Kidney (tissue), 14 donors: ENCODE measurements around the gene FYB1. TPM values are rescaled to one million over a fixed set of nuclear protein-coding genes. Genes with fewer than 3 reads are reported as not detected.
"Not testable (repeated sequence)": the region's sequence is repeated elsewhere in the genome, so short reads cannot be mapped to it uniquely, and the experiment has no call there.

Source experiments
- DNase-seq, 5 donors: peaks; one replicate each; pipeline ENCODE4 v3.0.0-alpha.2; 2013 to 2020
- FAIRE-seq: peaks from 2 replicates; lab custom pipeline; 2012; peaks lifted over from hg19 to GRCh38; lab: Jason Lieb, UNC
- H3K27ac ChIP-seq, 2 donors: one replicate each; pipeline ENCODE4 v1.7.0; 2013; ENCODE audit warnings: low read depth in 2 of 2, low read length in 2 of 2, inconsistent platforms in 1 of 2
- H3K27me3 ChIP-seq: one replicate; pipeline ENCODE4 v1.7.1; 2013; ENCODE audit warnings: low read length, inconsistent platforms; ENCODE audit not compliant: control insufficient read depth, insufficient read depth
- H3K36me3 ChIP-seq, 3 donors: one replicate each; pipeline versions ENCODE4 v1.7.0 to v1.7.1; 2013; ENCODE audit warnings: low read length in 3 of 3, control low read depth in 1 of 3, inconsistent platforms in 1 of 3; ENCODE audit not compliant: insufficient read depth in 3 of 3, control insufficient read depth in 2 of 3
- H3K4me1 ChIP-seq, 3 donors: one replicate each; pipeline versions ENCODE4 v1.7.0 to v1.7.1; 2013; ENCODE audit warnings: low read length in 3 of 3, inconsistent platforms in 1 of 3, low read depth in 1 of 3; ENCODE audit not compliant: control insufficient read depth in 2 of 3, insufficient read depth in 2 of 3
- H3K4me3 ChIP-seq, 3 donors: one replicate each; pipeline versions ENCODE4 v1.7.0 to v1.8.1; 2013; ENCODE audit warnings: low read length in 3 of 3, control low read depth in 1 of 3, inconsistent platforms in 1 of 3
- H3K9ac ChIP-seq, 3 donors: one replicate each; pipeline versions ENCODE4 v1.7.0 to v1.7.1; 2013; ENCODE audit warnings: low read length in 3 of 3, control low read depth in 1 of 3, inconsistent platforms in 1 of 3
- H3K9me3 ChIP-seq, 3 donors: one replicate each; pipeline versions ENCODE4 v1.7.0 to v1.7.1; 2013; ENCODE audit warnings: low read length in 3 of 3, control low read depth in 1 of 3, inconsistent platforms in 1 of 3; ENCODE audit not compliant: control insufficient read depth in 2 of 3, insufficient read depth in 1 of 3
- CTCF ChIP-seq: IDR thresholded peaks from 3 replicates; pipeline ENCODE4 v1.5.1; 2012; ENCODE audit warnings: mild to moderate bottlenecking, moderate library complexity, borderline replicate concordance; ENCODE audit not compliant: insufficient read depth; ENCODE audit errors: extremely low read depth
- intact Hi-C: fragments of 100-400 bp; cut with DNase I; formaldehyde crosslinking; loops from one replicate; pipeline ENCODE4 v1.11.1; 2022
- polyA plus RNA-seq: library from polyadenylated mRNA; stranded (reverse); fragments of 350-450 nt; fragmentation: Illumina TruSeq; extraction: RNeasy Lipid Tissue Mini Kit (QIAGEN cat#74804); gene quantifications from one replicate; pipeline ENCODE4 v1.2.3, GENCODE V29; 2014; ENCODE audit warnings: low read depth, low replicate concordance; ENCODE audit not compliant: insufficient read depth
- total RNA-seq: library from RNA; stranded (reverse); fragmentation: NEBNext Ultra II Directional; extraction: Animal tissue kit (Norgen Biotek cat#: 25700); gene quantifications from one replicate; pipeline ENCODE4 v1.2.1, GENCODE V29; 2021
- donor health status: control.
- donor health status: control.
- donor health status: control.
- donor health status: control.
- donor health status: control.
- donor health status: DM: yes; HTN: yes; CAD: no.
- donor health status: Normal renal cell carcinoma (clear cell type).

Gene FYB1
- total and polyA plus RNA-seq, 2 donors from 2014 or later = 2.3 to 53.7 TPM

GRCh38 chr5:39235648-39236047 lies 16.3 kb upstream of the FYB1 start:
- Histone ChIP-seq H3K36me3 (no peaks in the 10 kb centered on the region), H3K9ac (no peak overlapping the region), H3K27me3 (no peaks in the 10 kb centered on the region), H3K9me3 (peaks cover 0 to 6% (median under 1%) of the 10 kb centered on the region in 3 donors), H3K27ac (no peak overlapping the region), H3K4me1 (no peaks in the 10 kb centered on the region), H3K4me3 (no peak overlapping the region)
- TF ChIP-seq CTCF = no peak
- intact Hi-C loops = no loop called here
- FAIRE-seq (no peak), DNase-seq (no peak)

- DNase-seq, intact Hi-C loops, H3K9me3 ChIP-seq, H3K4me3 ChIP-seq, H3K27me3 ChIP-seq, H3K27ac ChIP-seq, H3K9ac ChIP-seq, H3K4me1 ChIP-seq, H3K36me3 ChIP-seq, FAIRE-seq: not testable (repeated sequence)
These were observed 15.1 kb upstream of the FYB1 start for GRCh38 chr5:39234494-39234893.

GRCh38 chr5:39233783-39234182 lies 14.4 kb upstream of the FYB1 start:
- no peaks in the 10 kb centered on the region for H3K9me3 ChIP-seq
- TF ChIP-seq CTCF = no peak
- H3K27ac ChIP-seq = no peak overlapping the region
- H3K36me3 ChIP-seq = no peaks in the 10 kb centered on the region
- H3K4me1 ChIP-seq = no peaks in the 10 kb centered on the region
- DNase-seq = no peak
- H3K9ac ChIP-seq = no peak overlapping the region
- intact Hi-C loops = no loop called here
- no peaks in the 10 kb centered on the region for H3K27me3 ChIP-seq
- no peak overlapping the region for H3K4me3 ChIP-seq
- FAIRE-seq = no peak

- Histone ChIP-seq H3K36me3 (no peaks in the 10 kb centered on the region), H3K27me3 (no peaks in the 10 kb centered on the region), H3K9me3 (no peaks in the 10 kb centered on the region), H3K4me1 (no peaks in the 10 kb centered on the region), H3K9ac (no peak overlapping the region), H3K4me3 (no peak overlapping the region), H3K27ac (no peak overlapping the region)
- intact Hi-C loops = no loop called here
- TF ChIP-seq CTCF = no peak
- DNase-seq (no peak), FAIRE-seq (no peak)
These were observed 12.6 kb upstream of the FYB1 start for GRCh38 chr5:39231705-39232525.
